Vagina (tissue), 2 donors: ENCODE data around the gene PEX5L. TPM values are rescaled to one million over a fixed set of nuclear protein-coding genes. Genes with fewer than 3 reads are reported as not detected.
"Not testable (repeated sequence)": the region's sequence is repeated elsewhere in the genome, so short reads cannot be mapped to it uniquely, and the experiment has no call there.

ENCODE experiments used
- DNase-seq, 2 donors: peaks; one replicate each; pipeline ENCODE4 v3.0.0-alpha.2; 2017; ENCODE audit errors: extremely low spot score in 2 of 2
- H3K27ac ChIP-seq: fragments of 200-600 bp; sonication (generic); one replicate; pipeline ENCODE4 v1.5.1; 2019
- H3K27me3 ChIP-seq: fragments of 200-600 bp; sonication (generic); one replicate; pipeline ENCODE4 v1.5.1; 2019
- H3K36me3 ChIP-seq, 2 donors: fragments of 200-600 bp; sonication (generic); one replicate each; pipeline ENCODE4 v1.5.1; 2017 to 2019
- H3K4me1 ChIP-seq: fragments of 200-600 bp; sonication (generic); one replicate; pipeline ENCODE4 v1.5.1; 2019
- H3K4me3 ChIP-seq, 2 donors: fragments of 200-600 bp; sonication (generic); 1 replicate in 1 of 2; 2 replicates in 1 of 2; pipeline ENCODE4 v1.5.1; 2016 to 2019
- H3K9me3 ChIP-seq: fragments of 200-600 bp; sonication (generic); one replicate; pipeline ENCODE4 v1.5.1; 2019
- POLR2A ChIP-seq, 2 donors: fragments of 450-650 bp; IDR thresholded peaks; one replicate each; pipeline ENCODE4 v1.6.1; 2017; ENCODE audit warnings: antibody characterized with exemption in 2 of 2, mild to moderate bottlenecking in 2 of 2, moderate library complexity in 2 of 2
- POLR2AphosphoS5 ChIP-seq, 2 donors: sonication (generic); formaldehyde crosslinking; IDR thresholded peaks; one replicate each; pipeline ENCODE4 v1.9.0; 2017; ENCODE audit warnings: antibody characterized with exemption in 2 of 2, mild to moderate bottlenecking in 2 of 2, low read depth in 1 of 2; ENCODE audit not compliant: insufficient read depth in 1 of 2
- intact Hi-C: fragments of 100-400 bp; cut with DNase I; formaldehyde crosslinking; loops from one replicate; pipeline ENCODE4 v1.15.1; 2023
- total RNA-seq: library from RNA; depleted of rRNA; stranded (reverse); fragments of >200 nt; gene quantifications from one replicate; pipeline ENCODE4 v1.2.3, GENCODE V29; 2016
- TF ChIP-seq, protein P1 (sequence below), 3 experiments: fragments of 450-650 bp in 2 of 3; fragments of 200-600 bp in 1 of 3; sonication (generic) in 1 of 3; IDR thresholded peaks; one replicate each; pipeline ENCODE4 v1.5.1; 2017 to 2019; ENCODE audit warnings: antibody characterized with exemption in 3 of 3, mild to moderate bottlenecking in 2 of 3, moderate library complexity in 2 of 3

PEX5L gene
- total RNA-seq, 1 donor from 2014 or later: not detected

- H3K9me3 ChIP-seq: no peaks in the 10 kb centered on the region
- H3K27me3 ChIP-seq: no peaks in the 10 kb centered on the region
- TF ChIP-seq, protein P1, sequence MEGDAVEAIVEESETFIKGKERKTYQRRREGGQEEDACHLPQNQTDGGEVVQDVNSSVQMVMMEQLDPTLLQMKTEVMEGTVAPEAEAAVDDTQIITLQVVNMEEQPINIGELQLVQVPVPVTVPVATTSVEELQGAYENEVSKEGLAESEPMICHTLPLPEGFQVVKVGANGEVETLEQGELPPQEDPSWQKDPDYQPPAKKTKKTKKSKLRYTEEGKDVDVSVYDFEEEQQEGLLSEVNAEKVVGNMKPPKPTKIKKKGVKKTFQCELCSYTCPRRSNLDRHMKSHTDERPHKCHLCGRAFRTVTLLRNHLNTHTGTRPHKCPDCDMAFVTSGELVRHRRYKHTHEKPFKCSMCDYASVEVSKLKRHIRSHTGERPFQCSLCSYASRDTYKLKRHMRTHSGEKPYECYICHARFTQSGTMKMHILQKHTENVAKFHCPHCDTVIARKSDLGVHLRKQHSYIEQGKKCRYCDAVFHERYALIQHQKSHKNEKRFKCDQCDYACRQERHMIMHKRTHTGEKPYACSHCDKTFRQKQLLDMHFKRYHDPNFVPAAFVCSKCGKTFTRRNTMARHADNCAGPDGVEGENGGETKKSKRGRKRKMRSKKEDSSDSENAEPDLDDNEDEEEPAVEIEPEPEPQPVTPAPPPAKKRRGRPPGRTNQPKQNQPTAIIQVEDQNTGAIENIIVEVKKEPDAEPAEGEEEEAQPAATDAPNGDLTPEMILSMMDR (IDR thresholded peaks at IDR 0.05): no peak
- no peak for TF ChIP-seq POLR2A (IDR thresholded peaks at IDR 0.05)
- no peak for TF ChIP-seq POLR2AphosphoS5 (IDR thresholded peaks at IDR 0.05; ENCODE audit: insufficient read depth in 1 of 2, low read depth in 1 of 2)
- H3K27ac ChIP-seq: no peak overlapping the region
- no peak overlapping the region for H3K4me3 ChIP-seq
- DNase-seq: no peak
- H3K36me3 ChIP-seq: no peaks in the 10 kb centered on the region
- intact Hi-C loops: no loop called here
- no peaks in the 10 kb centered on the region for H3K4me1 ChIP-seq
Measured at GRCh38 chr3:179797192-179797591, 239.5 kb downstream of the PEX5L start.

DNA sequence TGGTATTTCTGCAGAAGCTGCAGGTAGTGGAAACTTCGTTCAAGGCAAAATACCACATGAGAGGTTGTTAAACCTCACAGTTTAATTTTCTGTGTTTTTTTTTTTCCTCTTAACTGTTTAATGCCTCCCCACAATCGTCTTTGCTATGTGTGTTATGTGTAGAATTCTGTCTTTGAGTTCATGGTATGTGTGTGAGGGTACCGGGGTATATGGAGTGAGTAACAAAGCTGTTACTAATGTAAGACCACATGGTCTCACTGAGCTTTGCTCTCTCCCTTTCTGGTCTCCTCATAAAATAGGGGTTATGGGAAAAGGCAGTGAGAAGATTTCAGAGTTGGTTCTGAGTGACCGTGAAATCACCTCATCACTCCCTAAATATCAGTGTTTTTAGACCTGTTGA, 240.3 kb downstream of the PEX5L start:
- H3K4me3 ChIP-seq: no peak overlapping the region
- TF ChIP-seq POLR2A (IDR thresholded peaks at IDR 0.05): no peak
- TF ChIP-seq, protein P1 (IDR thresholded peaks at IDR 0.05): no peak
- no peak for TF ChIP-seq POLR2AphosphoS5 (IDR thresholded peaks at IDR 0.05; ENCODE audit: insufficient read depth in 1 of 2, low read depth in 1 of 2)
- no peaks in the 10 kb centered on the region for H3K36me3 ChIP-seq
- no peaks in the 10 kb centered on the region for H3K9me3 ChIP-seq
- H3K4me1 ChIP-seq: no peaks in the 10 kb centered on the region
- DNase-seq: no peak
- no peaks in the 10 kb centered on the region for H3K27me3 ChIP-seq
- H3K27ac ChIP-seq: no peak overlapping the region
- intact Hi-C loops: no loop called here

GRCh38 chr3:179794355-179794754, 242.4 kb downstream of the PEX5L start:
- Histone ChIP-seq H3K27me3 (no peaks in the 10 kb centered on the region), H3K4me3 (no peak overlapping the region), H3K27ac (no peak overlapping the region), H3K36me3 (no peaks in the 10 kb centered on the region), H3K9me3 (no peaks in the 10 kb centered on the region), H3K4me1 (no peaks in the 10 kb centered on the region)
- DNase-seq: no peak
- TF ChIP-seq POLR2AphosphoS5 (IDR thresholded peaks at IDR 0.05; ENCODE audit: insufficient read depth in 1 of 2, low read depth in 1 of 2): no peak
- TF ChIP-seq, protein P1 (IDR thresholded peaks at IDR 0.05): no peak
- intact Hi-C loops: no loop called here

- DNase-seq: no peak
- Histone ChIP-seq H3K4me1 (no peaks in the 10 kb centered on the region), H3K9me3 (no peaks in the 10 kb centered on the region), H3K27ac (no peak overlapping the region), H3K36me3 (no peaks in the 10 kb centered on the region), H3K4me3 (no peak overlapping the region), H3K27me3 (no peaks in the 10 kb centered on the region)
- TF ChIP-seq, protein P1 (IDR thresholded peaks at IDR 0.05): no peak
- no peak for TF ChIP-seq POLR2A (IDR thresholded peaks at IDR 0.05)
- no peak for TF ChIP-seq POLR2AphosphoS5 (IDR thresholded peaks at IDR 0.05; ENCODE audit: insufficient read depth in 1 of 2, low read depth in 1 of 2)
- intact Hi-C loops: no loop called here
Measured at GRCh38 chr3:179791793-179792192, 244.9 kb downstream of the PEX5L start.

- Histone ChIP-seq H3K9me3 (no peaks in the 10 kb centered on the region), H3K27me3 (no peaks in the 10 kb centered on the region), H3K27ac (no peak overlapping the region), H3K4me1 (no peaks in the 10 kb centered on the region), H3K36me3 (peaks cover 0 to 5% of the 10 kb centered on the region in 2 donors), H3K4me3 (no peak overlapping the region)
- no peak for DNase-seq
- intact Hi-C loops: loop anchor here (5.0 kb wide), 1 partner anchor 1072 kb away; no protein-coding TSS in a partner anchor
- TF ChIP-seq, protein P1 (IDR thresholded peaks at IDR 0.05): no peak
- no peak for TF ChIP-seq POLR2AphosphoS5 (IDR thresholded peaks at IDR 0.05; ENCODE audit: insufficient read depth in 1 of 2, low read depth in 1 of 2)
- no peak for TF ChIP-seq POLR2A (IDR thresholded peaks at IDR 0.05)
Measured at GRCh38 chr3:179788996-179789395, 247.7 kb downstream of the PEX5L start.

DNA sequence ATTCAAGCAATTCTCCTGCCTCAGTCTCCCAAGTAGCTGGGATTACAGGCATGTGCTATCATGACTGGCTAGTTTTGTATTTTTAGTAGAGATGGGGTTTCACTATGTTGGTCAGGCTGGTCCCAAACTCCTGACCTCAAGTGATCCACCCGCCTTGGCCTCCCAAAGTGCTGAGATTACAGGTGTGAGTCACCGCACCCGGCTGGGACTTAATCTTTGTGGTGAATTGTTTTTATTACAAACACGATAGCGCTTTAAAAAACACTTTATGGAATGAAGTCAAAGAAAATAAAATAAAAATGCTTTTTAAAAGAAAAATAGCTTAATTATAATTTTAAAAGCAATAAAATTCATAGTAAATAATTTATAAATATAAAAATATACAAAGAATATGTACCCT, 253.9 kb downstream of the PEX5L start:
- H3K4me1 ChIP-seq, H3K9me3 ChIP-seq, intact Hi-C loops, H3K27ac ChIP-seq, DNase-seq, H3K4me3 ChIP-seq, H3K36me3 ChIP-seq, H3K27me3 ChIP-seq: not testable (repeated sequence)
